Activated CD8-positive, alpha-beta T cell treated with anti-CD3 and anti-CD28 coated beads for 36 hours (primary cell): Measurements from ENCODE around the gene HSP90B1. TPM values are rescaled to one million over a fixed set of nuclear protein-coding genes. Genes with fewer than 3 reads are reported as not detected.

Source experiments
- ATAC-seq: fragments of 200-7000 bp; cut with Tn5 transposase; one replicate; pipeline ENCODE4 v1.10.0; 2021; ENCODE audit warnings: mild to moderate bottlenecking, moderate library complexity
- CTCF ChIA-PET: fragments of 350-600 bp; sonication (Branson Sonifier 250); formaldehyde crosslinking; loops from one replicate; lab custom pipeline; 2021; ENCODE audit warnings: antibody characterized with exemption; lab: Charles Lee
- POLR2A ChIA-PET: fragments of 350-600 bp; sonication (Branson Sonifier 250); formaldehyde crosslinking; loops from one replicate; lab custom pipeline; 2021; ENCODE audit warnings: antibody characterized with exemption; lab: Charles Lee
- DNase-seq: peaks from one replicate; pipeline ENCODE4 v3.0.0-alpha.2; 2020
- H3K27ac Mint-ChIP-seq: one replicate; pipeline ENCODE4 v1.8.0; 2021; ENCODE audit warnings: mild to moderate bottlenecking, mixed read lengths
- H3K27me3 Mint-ChIP-seq: one replicate; pipeline ENCODE4 v1.8.0; 2021; ENCODE audit warnings: mixed read lengths
- H3K36me3 Mint-ChIP-seq: one replicate; pipeline ENCODE4 v1.8.0; 2021; ENCODE audit warnings: low read depth, mixed read lengths
- H3K4me1 Mint-ChIP-seq: one replicate; pipeline ENCODE4 v1.8.0; 2021; ENCODE audit warnings: low read depth, mixed read lengths
- H3K4me3 Mint-ChIP-seq: one replicate; pipeline ENCODE4 v1.8.0; 2021; ENCODE audit warnings: mild to moderate bottlenecking, moderate library complexity, mixed read lengths
- H3K9me3 Mint-ChIP-seq: one replicate; pipeline ENCODE4 v1.8.0; 2021; ENCODE audit warnings: mixed read lengths
- CTCF ChIP-seq: fragments of 200-600 bp; IDR thresholded peaks from one replicate; pipeline ENCODE4 v1.8.0; 2022; ENCODE audit warnings: antibody characterized with exemption, mild to moderate bottlenecking
- intact Hi-C: fragments of 100-400 bp; cut with micrococcal nuclease; formaldehyde crosslinking; loops from one replicate; pipeline ENCODE4 v1.10.0; 2022
- total RNA-seq, 2 experiments: library from RNA; stranded (reverse); gene quantifications; one replicate each; pipeline ENCODE4 v1.2.3, GENCODE V29; 2021

HSP90B1 gene
- total RNA-seq, 2 experiments from 2014 or later: 412 to 418 TPM

- H3K36me3 Mint-ChIP-seq: peaks cover 67% of the 10 kb centered on the region
- DNase-seq (no peak), ATAC-seq (peak; percentile 13)
- no peak for TF ChIP-seq CTCF
- peak overlapping the region; percentile 93 for H3K27ac Mint-ChIP-seq
- intact Hi-C loops: no loop called here
- H3K9me3 Mint-ChIP-seq: no peaks in the 10 kb centered on the region
- no peaks in the 10 kb centered on the region for H3K27me3 Mint-ChIP-seq
- H3K4me1 Mint-ChIP-seq: peaks cover 61% of the 10 kb centered on the region
- ChIA-PET POLR2A (interaction anchor here (1.0 to 7.2 kb wide), 4 partner anchors 13 to 45 kb away, joined by 3 to 56 read pairs (median 26); partner anchors contain the start of genes HSP90B1 and TDG), CTCF (interaction anchor here (1.0 to 1.3 kb wide), 2 partner anchors 10 to 16 kb away, joined by 3 to 6 read pairs; no protein-coding TSS in a partner anchor)
- no peak overlapping the region for H3K4me3 Mint-ChIP-seq
Observed at GRCh38 chr12:103952497-103952896, 22.3 kb downstream of the HSP90B1 start.

- intact Hi-C loops: no loop called here
- Mint-ChIP-seq H3K27ac (peak overlapping the region; percentile 95), H3K27me3 (no peaks in the 10 kb centered on the region), H3K9me3 (no peaks in the 10 kb centered on the region), H3K4me1 (peaks cover 42% of the 10 kb centered on the region), H3K4me3 (peak overlapping the region; percentile 93), H3K36me3 (peaks cover 36% of the 10 kb centered on the region)
- POLR2A ChIA-PET: interaction anchor here (0.7 to 7.2 kb wide), 19 partner anchors 8 to 108 kb away, joined by 3 to 65 read pairs (median 5); partner anchors contain the start of genes HCFC2, HSP90B1 and TDG
- TF ChIP-seq CTCF: no peak
- CTCF ChIA-PET: interaction anchor here (0.7 to 2.2 kb wide), 7 partner anchors 9 to 79 kb away, joined by 5 to 9 read pairs (median 5); partner anchors contain the start of genes HSP90B1 and TDG
- no peak for ATAC-seq
- no peak for DNase-seq
Observed at GRCh38 chr12:103955811-103956508, 25.8 kb downstream of the HSP90B1 start.

GRCh38 chr12:103956509-103957027, 26.4 kb downstream of the HSP90B1 start:
- intact Hi-C loops: loop anchor here (1.0 kb wide), 1 partner anchor 9 kb away; the partner anchor contains the start of gene TDG
- TF ChIP-seq CTCF: no peak
- ATAC-seq: no peak
- peak; percentile 27 for DNase-seq
- POLR2A ChIA-PET: interaction anchor here (0.7 to 7.2 kb wide), 21 partner anchors 8 to 108 kb away, joined by 3 to 65 read pairs (median 5); partner anchors contain the start of genes HCFC2, HSP90B1 and TDG
- H3K4me1 Mint-ChIP-seq: peaks cover 41% of the 10 kb centered on the region
- H3K9me3 Mint-ChIP-seq: no peaks in the 10 kb centered on the region
- H3K27ac Mint-ChIP-seq: peak overlapping the region; percentile 95
- H3K4me3 Mint-ChIP-seq: peak overlapping the region; percentile 93
- no peaks in the 10 kb centered on the region for H3K27me3 Mint-ChIP-seq
- H3K36me3 Mint-ChIP-seq: peaks cover 36% of the 10 kb centered on the region
- CTCF ChIA-PET: interaction anchor here (0.7 to 2.2 kb wide), 7 partner anchors 9 to 79 kb away, joined by 5 to 9 read pairs (median 5); partner anchors contain the start of genes HSP90B1 and TDG

GRCh38 chr12:103957865-103958388, 27.7 kb downstream of the HSP90B1 start:
- Mint-ChIP-seq H3K36me3 (peaks cover 28% of the 10 kb centered on the region), H3K4me3 (peak overlapping the region; percentile 93), H3K9me3 (no peaks in the 10 kb centered on the region), H3K27me3 (no peaks in the 10 kb centered on the region), H3K4me1 (peaks cover 29% of the 10 kb centered on the region), H3K27ac (peak overlapping the region; percentile 95)
- intact Hi-C loops: loop anchor here (1.0 kb wide), 1 partner anchor 7 kb away; the partner anchor contains the start of gene TDG
- POLR2A ChIA-PET: interaction anchor here (2.6 to 7.2 kb wide), 3 partner anchors 8 to 50 kb away, joined by 11 to 65 read pairs (median 56); partner anchors contain the start of genes HSP90B1 and TDG
- ATAC-seq (no peak), DNase-seq (no peak)
- CTCF ChIA-PET: interaction anchor here (2.7 kb wide), 1 partner anchor 151 kb away, joined by 10 read pairs; no protein-coding TSS in a partner anchor
- no peak for TF ChIP-seq CTCF
